ENCODE measurements around the gene FAM156B.

- TF ChIP-seq POLR2A (IDR thresholded peaks at IDR 0.05; ENCODE audit: low read length) (no peak), GATA1 (IDR thresholded peaks at IDR 0.05; ENCODE audit: low read depth, low read length) (no peak)
Measured at GRCh38 chrX:52933976-52934703, 37.0 kb downstream of the FAM156B start.
